ENCODE measurements around the gene SMIM10L2A. TPM values are rescaled to one million over a fixed set of nuclear protein-coding genes. Genes with fewer than 3 reads are reported as not detected.
A peak's percentile ranks its signal among the peaks of the same experiment; 100 is the strongest.
"Not testable (repeated sequence)": the region's sequence is repeated elsewhere in the genome, so short reads cannot be mapped to it uniquely, and the experiment has no call there.

SMIM10L2A gene
- total and polyA plus RNA-seq, 2 experiments from 2014 or later, result 1.4 to 5.6 TPM

DNA sequence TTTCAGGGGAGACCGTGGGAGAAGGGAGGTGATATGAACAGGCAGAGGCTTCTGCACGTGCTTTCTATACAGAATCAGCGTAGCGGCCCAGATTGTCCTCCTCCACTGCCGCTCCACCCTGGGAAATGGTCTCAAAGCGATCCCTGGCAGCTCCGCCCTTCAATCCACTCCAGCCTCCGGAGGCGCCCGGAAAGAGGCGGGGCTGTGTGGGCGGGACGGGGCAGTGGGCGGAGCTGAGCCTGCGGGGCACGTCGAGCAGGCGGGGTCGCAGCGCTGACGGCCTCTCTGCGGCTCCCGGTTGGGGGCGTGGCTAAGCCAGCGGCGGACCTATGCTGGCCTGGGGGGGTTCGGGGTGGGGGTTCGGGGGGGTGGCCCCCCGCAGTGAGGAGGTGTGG, 210 bp upstream of the SMIM10L2A start (continued):
- TF ChIP-seq, protein P1, sequence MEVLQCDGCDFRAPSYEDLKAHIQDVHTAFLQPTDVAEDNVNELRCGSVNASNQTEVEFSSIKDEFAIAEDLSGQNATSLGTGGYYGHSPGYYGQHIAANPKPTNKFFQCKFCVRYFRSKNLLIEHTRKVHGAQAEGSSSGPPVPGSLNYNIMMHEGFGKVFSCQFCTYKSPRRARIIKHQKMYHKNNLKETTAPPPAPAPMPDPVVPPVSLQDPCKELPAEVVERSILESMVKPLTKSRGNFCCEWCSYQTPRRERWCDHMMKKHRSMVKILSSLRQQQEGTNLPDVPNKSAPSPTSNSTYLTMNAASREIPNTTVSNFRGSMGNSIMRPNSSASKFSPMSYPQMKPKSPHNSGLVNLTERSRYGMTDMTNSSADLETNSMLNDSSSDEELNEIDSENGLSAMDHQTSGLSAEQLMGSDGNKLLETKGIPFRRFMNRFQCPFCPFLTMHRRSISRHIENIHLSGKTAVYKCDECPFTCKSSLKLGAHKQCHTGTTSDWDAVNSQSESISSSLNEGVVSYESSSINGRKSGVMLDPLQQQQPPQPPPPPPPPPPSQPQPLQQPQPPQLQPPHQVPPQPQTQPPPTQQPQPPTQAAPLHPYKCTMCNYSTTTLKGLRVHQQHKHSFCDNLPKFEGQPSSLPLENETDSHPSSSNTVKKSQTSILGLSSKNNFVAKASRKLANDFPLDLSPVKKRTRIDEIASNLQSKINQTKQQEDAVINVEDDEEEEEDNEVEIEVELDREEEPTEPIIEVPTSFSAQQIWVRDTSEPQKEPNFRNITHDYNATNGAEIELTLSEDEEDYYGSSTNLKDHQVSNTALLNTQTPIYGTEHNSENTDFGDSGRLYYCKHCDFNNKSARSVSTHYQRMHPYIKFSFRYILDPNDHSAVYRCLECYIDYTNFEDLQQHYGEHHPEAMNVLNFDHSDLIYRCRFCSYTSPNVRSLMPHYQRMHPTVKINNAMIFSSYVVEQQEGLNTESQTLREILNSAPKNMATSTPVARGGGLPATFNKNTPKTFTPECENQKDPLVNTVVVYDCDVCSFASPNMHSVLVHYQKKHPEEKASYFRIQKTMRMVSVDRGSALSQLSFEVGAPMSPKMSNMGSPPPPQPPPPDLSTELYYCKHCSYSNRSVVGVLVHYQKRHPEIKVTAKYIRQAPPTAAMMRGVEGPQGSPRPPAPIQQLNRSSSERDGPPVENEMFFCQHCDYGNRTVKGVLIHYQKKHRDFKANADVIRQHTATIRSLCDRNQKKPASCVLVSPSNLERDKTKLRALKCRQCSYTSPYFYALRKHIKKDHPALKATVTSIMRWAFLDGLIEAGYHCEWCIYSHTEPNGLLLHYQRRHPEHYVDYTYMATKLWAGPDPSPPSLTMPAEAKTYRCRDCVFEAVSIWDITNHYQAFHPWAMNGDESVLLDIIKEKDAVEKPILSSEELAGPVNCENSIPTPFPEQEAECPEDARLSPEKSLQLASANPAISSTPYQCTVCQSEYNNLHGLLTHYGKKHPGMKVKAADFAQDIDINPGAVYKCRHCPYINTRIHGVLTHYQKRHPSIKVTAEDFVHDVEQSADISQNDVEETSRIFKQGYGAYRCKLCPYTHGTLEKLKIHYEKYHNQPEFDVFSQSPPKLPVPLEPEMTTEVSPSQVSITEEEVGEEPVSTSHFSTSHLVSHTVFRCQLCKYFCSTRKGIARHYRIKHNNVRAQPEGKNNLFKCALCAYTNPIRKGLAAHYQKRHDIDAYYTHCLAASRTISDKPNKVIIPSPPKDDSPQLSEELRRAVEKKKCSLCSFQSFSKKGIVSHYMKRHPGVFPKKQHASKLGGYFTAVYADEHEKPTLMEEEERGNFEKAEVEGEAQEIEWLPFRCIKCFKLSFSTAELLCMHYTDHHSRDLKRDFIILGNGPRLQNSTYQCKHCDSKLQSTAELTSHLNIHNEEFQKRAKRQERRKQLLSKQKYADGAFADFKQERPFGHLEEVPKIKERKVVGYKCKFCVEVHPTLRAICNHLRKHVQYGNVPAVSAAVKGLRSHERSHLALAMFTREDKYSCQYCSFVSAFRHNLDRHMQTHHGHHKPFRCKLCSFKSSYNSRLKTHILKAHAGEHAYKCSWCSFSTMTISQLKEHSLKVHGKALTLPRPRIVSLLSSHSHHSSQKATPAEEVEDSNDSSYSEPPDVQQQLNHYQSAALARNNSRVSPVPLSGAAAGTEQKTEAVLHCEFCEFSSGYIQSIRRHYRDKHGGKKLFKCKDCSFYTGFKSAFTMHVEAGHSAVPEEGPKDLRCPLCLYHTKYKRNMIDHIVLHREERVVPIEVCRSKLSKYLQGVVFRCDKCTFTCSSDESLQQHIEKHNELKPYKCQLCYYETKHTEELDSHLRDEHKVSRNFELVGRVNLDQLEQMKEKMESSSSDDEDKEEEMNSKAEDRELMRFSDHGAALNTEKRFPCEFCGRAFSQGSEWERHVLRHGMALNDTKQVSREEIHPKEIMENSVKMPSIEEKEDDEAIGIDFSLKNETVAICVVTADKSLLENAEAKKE (CRISPR knock-in tag; IDR thresholded peaks at IDR 0.05), result no peak

DNA sequence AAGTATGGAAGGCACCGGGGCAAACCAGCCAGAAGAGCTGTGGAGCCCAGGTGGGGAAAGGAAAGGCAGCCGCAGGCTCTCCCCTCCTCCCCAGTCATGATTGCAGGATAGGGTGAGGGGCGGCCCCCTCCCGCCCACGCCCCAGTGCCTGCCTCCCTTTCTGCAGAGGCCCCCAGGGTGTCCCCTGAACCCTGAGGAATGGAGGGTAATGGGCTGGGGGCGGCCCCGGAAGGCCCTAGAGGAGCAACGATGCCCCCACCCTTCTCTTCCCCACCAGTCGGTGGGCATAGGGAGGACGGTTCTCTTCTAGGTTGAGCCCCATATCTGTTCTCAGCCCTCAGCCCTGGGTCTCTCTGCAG, 1.0 kb downstream of the SMIM10L2A start:
- H3K36me3 ChIP-seq (ENCODE audit: insufficient read depth); H3K9me3 Mint-ChIP-seq; H3K79me2 ChIP-seq (replicated peaks; ENCODE audit: insufficient read depth); H3K9me2 ChIP-seq (ENCODE audit: insufficient read depth); H3K27me3 ChIP-seq (ENCODE audit: insufficient read depth); H3K27me3 Mint-ChIP-seq (ENCODE audit: insufficient read depth, low read depth, poor library complexity); H3K27ac ChIP-seq (ENCODE audit: low read depth); H3F3A ChIP-seq (replicated peaks; ENCODE audit: low read depth); H4K20me1 ChIP-seq (replicated peaks; ENCODE audit: insufficient read depth); H2AFZ ChIP-seq; DNase-seq (ENCODE audit: low spot score); H3K27ac Mint-ChIP-seq; H3K36me3 Mint-ChIP-seq (ENCODE audit: low read depth); H3K4me1 ChIP-seq (ENCODE audit: insufficient read depth): not testable (repeated sequence)
- Histone ChIP-seq H3K4me2 (peak overlapping the region; percentile 76), H3K4me3 (peak overlapping the region; percentile 52)
- ATAC-seq, result peak; percentile 10; the same call in 2 of the 3 replicates
- Mint-ChIP-seq H3K4me1 (peaks cover 20% of the 10 kb centered on the region), H3K4me3 (peak overlapping the region; percentile 69)

- H3K79me2 ChIP-seq (replicated peaks; ENCODE audit: insufficient read depth); H3K9me2 ChIP-seq (ENCODE audit: insufficient read depth); H2AFZ ChIP-seq; H3K36me3 ChIP-seq (ENCODE audit: insufficient read depth); H3K36me3 Mint-ChIP-seq (ENCODE audit: low read depth); H3K27ac Mint-ChIP-seq; H3K9me3 Mint-ChIP-seq; H3K4me1 ChIP-seq (ENCODE audit: insufficient read depth); H3K27ac ChIP-seq (ENCODE audit: low read depth); H3K27me3 Mint-ChIP-seq (ENCODE audit: insufficient read depth, low read depth, poor library complexity); ATAC-seq; H4K20me1 ChIP-seq (replicated peaks; ENCODE audit: insufficient read depth); DNase-seq (ENCODE audit: low spot score); H3F3A ChIP-seq (replicated peaks; ENCODE audit: low read depth); H3K27me3 ChIP-seq (ENCODE audit: insufficient read depth): not testable (repeated sequence)
- Mint-ChIP-seq H3K4me3 (peak overlapping the region; percentile 60), H3K4me1 (peaks cover 20% of the 10 kb centered on the region)
- Histone ChIP-seq H3K4me2 (peak overlapping the region; percentile 76; the same call in 1 of the 2 replicates), H3K4me3 (peak overlapping the region; percentile 52)
These were observed 1.6 kb downstream of the SMIM10L2A start for GRCh38 chrX:135423173-135423864.

Data from GM23338 (cell line).